Measurements from ENCODE around the gene MPZL3.

The MPZL3 gene

GRCh38 chr11:118263695-118264568 lies 11.8 kb upstream of the MPZL3 start, which contains the start of gene MPZL2:
Gene MPZL2, minus strand, starts transcription at chr11:118264297. Its CDS starts 144 bp downstream, at chr11:118264153.
- DNase-seq (ENCODE audit: insufficient read length) (no peak), FAIRE-seq (peak; percentile 14)
- TF ChIP-seq TAF1 (IDR thresholded peaks at IDR 0.05; ENCODE audit: borderline replicate concordance, low read depth, low read length), result no peak
- no peak for TF ChIP-seq POLR2A (IDR thresholded peaks at IDR 0.05; ENCODE audit: low read depth, low read length)
- TF ChIP-seq POLR2AphosphoS5 (IDR thresholded peaks at IDR 0.05; ENCODE audit: low read depth, low read length), result no peak

- FAIRE-seq (no peak), DNase-seq (ENCODE audit: insufficient read length) (no peak)
- no peak for TF ChIP-seq POLR2A (IDR thresholded peaks at IDR 0.05; ENCODE audit: low read depth, low read length)
- no peak for TF ChIP-seq POLR2AphosphoS5 (IDR thresholded peaks at IDR 0.05; ENCODE audit: low read depth, low read length)
- TF ChIP-seq TAF1 (IDR thresholded peaks at IDR 0.05; ENCODE audit: borderline replicate concordance, low read depth, low read length), result no peak
Observed at GRCh38 chr11:118263112-118263511, 10.9 kb upstream of the MPZL3 start.

- TF ChIP-seq POLR2AphosphoS5 (IDR thresholded peaks at IDR 0.05; ENCODE audit: low read depth, low read length) (no peak), POLR2A (IDR thresholded peaks at IDR 0.05; ENCODE audit: low read depth, low read length) (no peak), TAF1 (IDR thresholded peaks at IDR 0.05; ENCODE audit: borderline replicate concordance, low read depth, low read length) (no peak)
- FAIRE-seq (no peak), DNase-seq (ENCODE audit: insufficient read length) (no peak)
Observed at GRCh38 chr11:118260353-118260752, 8.2 kb upstream of the MPZL3 start.

DNA sequence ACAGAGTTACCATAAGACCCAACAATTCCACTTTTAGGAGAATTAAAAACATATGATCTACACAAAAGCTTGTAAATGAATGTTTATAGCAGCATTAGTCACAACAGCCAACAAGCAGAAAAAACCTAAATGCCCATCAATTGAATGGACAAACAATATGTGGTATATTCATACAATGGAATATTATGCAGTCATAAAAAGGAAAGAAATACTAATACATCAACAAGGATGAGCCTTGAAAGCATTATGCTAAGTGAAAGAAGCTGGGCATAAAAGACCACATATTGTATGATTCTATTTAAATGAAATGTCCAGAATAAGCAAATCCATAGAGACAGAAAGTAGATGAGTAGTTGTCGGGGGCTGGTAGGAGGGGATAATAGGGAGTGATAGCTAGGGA lies 7.0 kb upstream of the MPZL3 start:
- FAIRE-seq, result no peak
- TF ChIP-seq TAF1 (IDR thresholded peaks at IDR 0.05; ENCODE audit: borderline replicate concordance, low read depth, low read length) (no peak), POLR2AphosphoS5 (IDR thresholded peaks at IDR 0.05; ENCODE audit: low read depth, low read length) (no peak), POLR2A (IDR thresholded peaks at IDR 0.05; ENCODE audit: low read depth, low read length) (no peak)
- no peak for DNase-seq (ENCODE audit: insufficient read length)

- TF ChIP-seq POLR2A (IDR thresholded peaks at IDR 0.05; ENCODE audit: low read depth, low read length) (no peak), POLR2AphosphoS5 (IDR thresholded peaks at IDR 0.05; ENCODE audit: low read depth, low read length) (no peak), TAF1 (IDR thresholded peaks at IDR 0.05; ENCODE audit: borderline replicate concordance, low read depth, low read length) (no peak)
- DNase-seq (ENCODE audit: insufficient read length) (no peak), FAIRE-seq (peak; percentile 46)
Observed at GRCh38 chr11:118258410-118258809, 6.2 kb upstream of the MPZL3 start.

- DNase-seq (ENCODE audit: insufficient read length) (no peak), FAIRE-seq (peak; percentile 82)
- TF ChIP-seq POLR2A (IDR thresholded peaks at IDR 0.05; ENCODE audit: low read depth, low read length), result no peak
- no peak for TF ChIP-seq TAF1 (IDR thresholded peaks at IDR 0.05; ENCODE audit: borderline replicate concordance, low read depth, low read length)
- TF ChIP-seq POLR2AphosphoS5 (IDR thresholded peaks at IDR 0.05; ENCODE audit: low read depth, low read length), result no peak
Observed at GRCh38 chr11:118252688-118253087, 523 bp upstream of the MPZL3 start.

DNA sequence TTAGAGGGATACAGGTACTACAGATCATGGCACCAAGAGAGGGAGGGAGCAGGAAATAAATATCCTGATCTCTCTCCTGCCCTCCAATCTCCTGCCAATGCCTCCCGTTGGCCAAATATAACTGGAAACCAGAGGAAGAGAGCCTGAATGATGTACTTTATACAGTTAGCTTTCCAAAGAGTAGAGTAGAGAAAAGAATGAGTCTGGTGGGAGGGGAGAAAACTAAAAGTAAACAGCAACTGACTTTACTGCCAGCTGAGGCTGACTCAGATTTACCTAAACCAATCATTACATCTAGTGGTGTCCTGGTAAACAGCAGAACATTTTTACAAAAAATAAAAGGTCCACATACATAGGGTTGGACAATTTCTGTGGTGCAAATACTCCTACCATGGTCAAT lies 5.1 kb downstream of the MPZL3 start:
- no peak for FAIRE-seq
- no peak for DNase-seq (ENCODE audit: insufficient read length)
- TF ChIP-seq POLR2A (IDR thresholded peaks at IDR 0.05; ENCODE audit: low read depth, low read length) (no peak), POLR2AphosphoS5 (IDR thresholded peaks at IDR 0.05; ENCODE audit: low read depth, low read length) (no peak), TAF1 (IDR thresholded peaks at IDR 0.05; ENCODE audit: borderline replicate concordance, low read depth, low read length) (no peak)

GRCh38 chr11:118245936-118246562 lies 6.1 kb downstream of the MPZL3 start:
- no peak for DNase-seq (ENCODE audit: insufficient read length)
- TF ChIP-seq POLR2A (IDR thresholded peaks at IDR 0.05; ENCODE audit: low read depth, low read length) (no peak), POLR2AphosphoS5 (IDR thresholded peaks at IDR 0.05; ENCODE audit: low read depth, low read length) (no peak), TAF1 (IDR thresholded peaks at IDR 0.05; ENCODE audit: borderline replicate concordance, low read depth, low read length) (no peak)
- no peak for FAIRE-seq

- DNase-seq (ENCODE audit: insufficient read length), result no peak
- peak; percentile 48 for FAIRE-seq
- TF ChIP-seq TAF1 (IDR thresholded peaks at IDR 0.05; ENCODE audit: borderline replicate concordance, low read depth, low read length) (no peak), POLR2AphosphoS5 (IDR thresholded peaks at IDR 0.05; ENCODE audit: low read depth, low read length) (no peak), POLR2A (IDR thresholded peaks at IDR 0.05; ENCODE audit: low read depth, low read length) (no peak)
Observed at GRCh38 chr11:118243993-118244762, 8.0 kb downstream of the MPZL3 start.

DNA sequence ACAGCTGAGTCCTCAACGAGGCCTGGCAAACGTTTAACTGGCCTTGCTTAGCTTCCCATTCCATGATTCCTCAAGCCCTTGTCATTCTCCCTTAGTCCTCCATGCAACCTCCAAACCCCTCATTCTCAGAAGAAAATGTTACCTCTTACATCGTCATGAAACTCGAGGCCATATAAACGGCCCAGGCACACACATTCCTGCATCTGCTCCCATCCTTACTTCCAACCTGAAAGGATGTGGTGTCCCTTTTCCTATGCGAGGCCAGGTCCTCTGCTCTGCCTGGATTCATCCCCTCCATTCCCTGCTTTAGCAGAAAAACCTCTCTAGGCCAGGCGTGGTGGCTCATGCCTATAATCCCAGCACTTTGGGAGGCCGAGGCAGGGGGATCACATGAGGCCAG lies 9.0 kb downstream of the MPZL3 start:
- no peak for DNase-seq (ENCODE audit: insufficient read length)
- TF ChIP-seq TAF1 (IDR thresholded peaks at IDR 0.05; ENCODE audit: borderline replicate concordance, low read depth, low read length) (no peak), POLR2AphosphoS5 (IDR thresholded peaks at IDR 0.05; ENCODE audit: low read depth, low read length) (no peak)
- FAIRE-seq, result no peak

GRCh38 chr11:118241764-118242098 lies 10.4 kb downstream of the MPZL3 start:
- FAIRE-seq, result no peak
- TF ChIP-seq POLR2A (IDR thresholded peaks at IDR 0.05; ENCODE audit: low read depth, low read length), result no peak
- no peak for TF ChIP-seq TAF1 (IDR thresholded peaks at IDR 0.05; ENCODE audit: borderline replicate concordance, low read depth, low read length)
- no peak for TF ChIP-seq POLR2AphosphoS5 (IDR thresholded peaks at IDR 0.05; ENCODE audit: low read depth, low read length)
- no peak for DNase-seq (ENCODE audit: insufficient read length)

Data from GM12892 (cell line).